Suprapubic skin (tissue), 4 donors: ENCODE results near the gene SLC25A43. TPM values are rescaled to one million over a fixed set of nuclear protein-coding genes. Genes with fewer than 3 reads are reported as not detected.

ENCODE experiments used
- DNase-seq, 2 donors: peaks; one replicate each; pipeline ENCODE4 v3.0.0-alpha.2; 2019; ENCODE audit warnings: low spot score in 2 of 2
- H3K27ac ChIP-seq: fragments of 200-600 bp; sonication (generic); one replicate; pipeline ENCODE4 v1.5.1; 2019
- H3K27me3 ChIP-seq: fragments of 200-600 bp; sonication (generic); one replicate; pipeline ENCODE4 v1.5.1; 2019
- H3K36me3 ChIP-seq: fragments of 200-600 bp; sonication (generic); one replicate; pipeline ENCODE4 v1.5.1; 2019
- H3K4me1 ChIP-seq: fragments of 200-600 bp; sonication (generic); one replicate; pipeline ENCODE4 v1.5.1; 2019
- H3K4me3 ChIP-seq: fragments of 200-600 bp; sonication (generic); one replicate; pipeline ENCODE4 v1.5.1; 2019; ENCODE audit warnings: mild to moderate bottlenecking
- H3K9me3 ChIP-seq: fragments of 200-600 bp; sonication (generic); one replicate; pipeline ENCODE4 v1.5.1; 2019
- CTCF ChIP-seq, 2 donors: fragments of 200-600 bp in 1 of 2; fragments of 450-650 bp in 1 of 2; sonication (generic) in 1 of 2; IDR thresholded peaks; one replicate each; pipeline ENCODE4 v1.5.1; 2016 to 2019; ENCODE audit warnings: antibody characterized with exemption in 2 of 2, mild to moderate bottlenecking in 1 of 2, moderate library complexity in 1 of 2
- EP300 ChIP-seq: sonication (generic); formaldehyde crosslinking; IDR thresholded peaks from one replicate; pipeline ENCODE4 v1.6.1; 2017; ENCODE audit warnings: antibody characterized with exemption
- POLR2A ChIP-seq, 2 donors: fragments of 450-650 bp; IDR thresholded peaks; one replicate each; pipeline ENCODE4 v1.6.1; 2017; ENCODE audit warnings: antibody characterized with exemption in 2 of 2, mild to moderate bottlenecking in 2 of 2, moderate library complexity in 2 of 2
- POLR2AphosphoS5 ChIP-seq, 3 donors: sonication (generic); formaldehyde crosslinking; IDR thresholded peaks; one replicate each; pipeline ENCODE4 v1.6.1; 2017; ENCODE audit warnings: antibody characterized with exemption in 3 of 3
- WGBS: methylation state at CpG from one replicate; pipeline ENCODE4 v1.1.5; 2018; 5-methylcytosine and 5-hydroxymethylcytosine counted together
- total RNA-seq, 4 donors: library from RNA; depleted of rRNA; stranded (reverse); fragments of >200 nt; gene quantifications; one replicate each; pipeline ENCODE4 v1.1.0, GENCODE V29; 2016

Gene SLC25A43
- total RNA-seq, 4 donors from 2014 or later, result 17.9 to 33.0 (median 29.9) TPM

GRCh38 chrX:119389214-119389613 is 9.9 kb upstream of the SLC25A43 start:
- Histone ChIP-seq H3K36me3 (no peaks in the 10 kb centered on the region), H3K27ac (no peak overlapping the region), H3K4me3 (no peak overlapping the region), H3K4me1 (no peaks in the 10 kb centered on the region), H3K27me3 (no peaks in the 10 kb centered on the region), H3K9me3 (no peaks in the 10 kb centered on the region)
- TF ChIP-seq EP300 (no peak), POLR2A (IDR thresholded peaks at IDR 0.05) (no peak), CTCF (IDR thresholded peaks at IDR 0.05) (no peak), POLR2AphosphoS5 (IDR thresholded peaks at IDR 0.05) (no peak)
- WGBS, result 78% methylated on average over 4 of the region's 4 CpGs
- no peak for DNase-seq

GRCh38 chrX:119389871-119390501 is 9.2 kb upstream of the SLC25A43 start:
- Histone ChIP-seq H3K27ac (no peak overlapping the region), H3K4me1 (no peaks in the 10 kb centered on the region), H3K36me3 (no peaks in the 10 kb centered on the region), H3K27me3 (no peaks in the 10 kb centered on the region), H3K4me3 (no peak overlapping the region), H3K9me3 (no peaks in the 10 kb centered on the region)
- WGBS, result 53% methylated on average over 7 of the region's 7 CpGs
- TF ChIP-seq POLR2A (IDR thresholded peaks at IDR 0.05), result no peak
- TF ChIP-seq EP300, result no peak
- no peak for TF ChIP-seq POLR2AphosphoS5 (IDR thresholded peaks at IDR 0.05)
- TF ChIP-seq CTCF (IDR thresholded peaks at IDR 0.05), result no peak
- DNase-seq, result no peak

- Histone ChIP-seq H3K4me1 (no peaks in the 10 kb centered on the region), H3K27ac (no peak overlapping the region), H3K36me3 (no peaks in the 10 kb centered on the region), H3K4me3 (no peak overlapping the region), H3K9me3 (no peaks in the 10 kb centered on the region), H3K27me3 (no peaks in the 10 kb centered on the region)
- DNase-seq, result no peak
- TF ChIP-seq POLR2AphosphoS5 (IDR thresholded peaks at IDR 0.05) (no peak), POLR2A (IDR thresholded peaks at IDR 0.05) (no peak), CTCF (IDR thresholded peaks at IDR 0.05) (peak in 1 of 2 donors; percentile 12)
- 57% methylated on average over 8 of the region's 8 CpGs for WGBS
These were observed 7.9 kb upstream of the SLC25A43 start for GRCh38 chrX:119391279-119391678.

GRCh38 chrX:119393144-119393543 is 6.0 kb upstream of the SLC25A43 start:
- no peak for DNase-seq
- Histone ChIP-seq H3K4me1 (no peaks in the 10 kb centered on the region), H3K27ac (no peak overlapping the region), H3K9me3 (no peaks in the 10 kb centered on the region), H3K36me3 (no peaks in the 10 kb centered on the region), H3K27me3 (no peaks in the 10 kb centered on the region), H3K4me3 (no peak overlapping the region)
- 82% methylated on average over 2 of the region's 2 CpGs for WGBS
- TF ChIP-seq POLR2A (IDR thresholded peaks at IDR 0.05), result no peak
- no peak for TF ChIP-seq EP300
- no peak for TF ChIP-seq CTCF (IDR thresholded peaks at IDR 0.05)
- no peak for TF ChIP-seq POLR2AphosphoS5 (IDR thresholded peaks at IDR 0.05)

DNA sequence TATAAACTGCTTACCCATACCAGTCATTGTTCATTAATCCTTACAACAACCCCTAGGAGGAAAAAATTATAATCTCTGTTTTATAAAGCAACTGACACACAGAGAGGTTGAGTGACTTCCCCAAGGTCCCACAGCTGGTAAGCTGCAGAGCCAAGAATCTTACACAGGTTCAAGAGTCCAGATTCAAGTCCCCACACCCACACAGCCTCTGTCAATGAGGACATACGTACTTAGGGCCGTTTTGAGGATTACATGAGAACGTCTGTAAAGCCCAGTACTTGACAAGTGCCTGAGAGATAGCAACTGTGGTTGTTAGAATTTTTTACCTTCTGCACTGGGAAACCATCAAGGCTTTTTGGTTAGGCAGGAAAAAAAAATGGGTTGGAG is 556 bp upstream of the SLC25A43 start:
- Histone ChIP-seq H3K4me1 (peaks cover 17% of the 10 kb centered on the region), H3K4me3 (peak overlapping the region; percentile 68), H3K9me3 (no peaks in the 10 kb centered on the region), H3K36me3 (no peaks in the 10 kb centered on the region), H3K27me3 (no peaks in the 10 kb centered on the region), H3K27ac (peak overlapping the region; percentile 91)
- no peak for TF ChIP-seq POLR2AphosphoS5 (IDR thresholded peaks at IDR 0.05)
- TF ChIP-seq POLR2A (IDR thresholded peaks at IDR 0.05), result no peak
- no peak for DNase-seq
- 16% methylated on average over 3 of the region's 3 CpGs for WGBS

- TF ChIP-seq EP300 (no peak), CTCF (IDR thresholded peaks at IDR 0.05) (no peak), POLR2A (IDR thresholded peaks at IDR 0.05) (no peak), POLR2AphosphoS5 (IDR thresholded peaks at IDR 0.05) (no peak)
- peaks cover 17% of the 10 kb centered on the region for H3K4me1 ChIP-seq
- no peak for DNase-seq
- WGBS, result 16% methylated on average over 8 of the region's 12 CpGs
- H3K27ac ChIP-seq, result peak overlapping the region; percentile 91
- H3K36me3 ChIP-seq, result no peaks in the 10 kb centered on the region
- H3K9me3 ChIP-seq, result no peaks in the 10 kb centered on the region
- H3K4me3 ChIP-seq, result peak overlapping the region; percentile 68
- H3K27me3 ChIP-seq, result no peaks in the 10 kb centered on the region
These were observed 601 bp downstream of the SLC25A43 start for GRCh38 chrX:119399772-119400101.
